ENCODE measurements around the gene ANKRD7.

DNA sequence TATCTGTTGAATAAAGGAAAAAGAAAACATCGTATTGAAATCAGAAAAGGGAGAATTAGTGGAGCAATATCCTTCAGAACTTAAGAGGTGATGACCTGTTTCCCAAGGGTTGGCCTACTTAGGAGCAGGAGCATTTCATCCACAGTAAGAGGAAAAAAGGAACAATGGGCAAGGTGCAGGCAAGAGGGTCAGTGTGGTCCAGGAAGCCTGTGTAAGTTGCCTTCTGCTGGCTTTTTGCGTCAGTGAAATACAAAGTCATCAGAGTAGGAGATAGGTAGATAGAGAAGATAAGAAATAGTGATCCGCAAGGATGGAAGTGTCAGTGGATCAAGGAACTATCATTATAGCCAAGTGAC is 5.4 kb upstream of the ANKRD7 start:
- TF ChIP-seq, protein P1, sequence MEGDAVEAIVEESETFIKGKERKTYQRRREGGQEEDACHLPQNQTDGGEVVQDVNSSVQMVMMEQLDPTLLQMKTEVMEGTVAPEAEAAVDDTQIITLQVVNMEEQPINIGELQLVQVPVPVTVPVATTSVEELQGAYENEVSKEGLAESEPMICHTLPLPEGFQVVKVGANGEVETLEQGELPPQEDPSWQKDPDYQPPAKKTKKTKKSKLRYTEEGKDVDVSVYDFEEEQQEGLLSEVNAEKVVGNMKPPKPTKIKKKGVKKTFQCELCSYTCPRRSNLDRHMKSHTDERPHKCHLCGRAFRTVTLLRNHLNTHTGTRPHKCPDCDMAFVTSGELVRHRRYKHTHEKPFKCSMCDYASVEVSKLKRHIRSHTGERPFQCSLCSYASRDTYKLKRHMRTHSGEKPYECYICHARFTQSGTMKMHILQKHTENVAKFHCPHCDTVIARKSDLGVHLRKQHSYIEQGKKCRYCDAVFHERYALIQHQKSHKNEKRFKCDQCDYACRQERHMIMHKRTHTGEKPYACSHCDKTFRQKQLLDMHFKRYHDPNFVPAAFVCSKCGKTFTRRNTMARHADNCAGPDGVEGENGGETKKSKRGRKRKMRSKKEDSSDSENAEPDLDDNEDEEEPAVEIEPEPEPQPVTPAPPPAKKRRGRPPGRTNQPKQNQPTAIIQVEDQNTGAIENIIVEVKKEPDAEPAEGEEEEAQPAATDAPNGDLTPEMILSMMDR (IDR thresholded peaks at IDR 0.05): no peak
- no peak for TF ChIP-seq POLR2A (IDR thresholded peaks at IDR 0.05)
